Activated CD8-positive, alpha-beta T cell treated with anti-CD3 and anti-CD28 coated beads for 36 hours (primary cell): Measurements from ENCODE around the gene FEZF2. TPM values are rescaled to one million over a fixed set of nuclear protein-coding genes. Genes with fewer than 3 reads are reported as not detected.

ENCODE experiments used
- ATAC-seq: fragments of 200-7000 bp; cut with Tn5 transposase; one replicate; pipeline ENCODE4 v1.10.0; 2021; ENCODE audit warnings: mild to moderate bottlenecking, moderate library complexity
- CTCF ChIA-PET: fragments of 350-600 bp; sonication (Branson Sonifier 250); formaldehyde crosslinking; loops from one replicate; lab custom pipeline; 2021; ENCODE audit warnings: antibody characterized with exemption; lab: Charles Lee
- POLR2A ChIA-PET: fragments of 350-600 bp; sonication (Branson Sonifier 250); formaldehyde crosslinking; loops from one replicate; lab custom pipeline; 2021; ENCODE audit warnings: antibody characterized with exemption; lab: Charles Lee
- DNase-seq: peaks from one replicate; pipeline ENCODE4 v3.0.0-alpha.2; 2020
- H3K27ac Mint-ChIP-seq: one replicate; pipeline ENCODE4 v1.8.0; 2021; ENCODE audit warnings: mild to moderate bottlenecking, mixed read lengths
- H3K27me3 Mint-ChIP-seq: one replicate; pipeline ENCODE4 v1.8.0; 2021; ENCODE audit warnings: mixed read lengths
- H3K36me3 Mint-ChIP-seq: one replicate; pipeline ENCODE4 v1.8.0; 2021; ENCODE audit warnings: low read depth, mixed read lengths
- H3K4me1 Mint-ChIP-seq: one replicate; pipeline ENCODE4 v1.8.0; 2021; ENCODE audit warnings: low read depth, mixed read lengths
- H3K4me3 Mint-ChIP-seq: one replicate; pipeline ENCODE4 v1.8.0; 2021; ENCODE audit warnings: mild to moderate bottlenecking, moderate library complexity, mixed read lengths
- H3K9me3 Mint-ChIP-seq: one replicate; pipeline ENCODE4 v1.8.0; 2021; ENCODE audit warnings: mixed read lengths
- CTCF ChIP-seq: fragments of 200-600 bp; IDR thresholded peaks from one replicate; pipeline ENCODE4 v1.8.0; 2022; ENCODE audit warnings: antibody characterized with exemption, mild to moderate bottlenecking
- intact Hi-C: fragments of 100-400 bp; cut with micrococcal nuclease; formaldehyde crosslinking; loops from one replicate; pipeline ENCODE4 v1.10.0; 2022
- total RNA-seq, 2 experiments: library from RNA; stranded (reverse); gene quantifications; one replicate each; pipeline ENCODE4 v1.2.3, GENCODE V29; 2021

FEZF2 gene
- total RNA-seq, 2 experiments from 2014 or later = not detected

GRCh38 chr3:62329971-62330370 lies 43.4 kb downstream of the FEZF2 start:
- Mint-ChIP-seq H3K4me1 (no peaks in the 10 kb centered on the region), H3K27ac (no peak overlapping the region), H3K9me3 (no peaks in the 10 kb centered on the region), H3K36me3 (no peaks in the 10 kb centered on the region), H3K4me3 (no peak overlapping the region), H3K27me3 (peaks cover 8% of the 10 kb centered on the region)
- POLR2A ChIA-PET = interaction anchor here (1.0 kb wide), 1 partner anchor 11 kb away, joined by 3 read pairs; no protein-coding TSS in a partner anchor
- no peak for TF ChIP-seq CTCF
- DNase-seq (no peak), ATAC-seq (no peak)
- CTCF ChIA-PET = interaction anchor here (3.5 kb wide), 1 partner anchor 129 kb away, joined by 10 read pairs; no protein-coding TSS in a partner anchor
- intact Hi-C loops = loop anchor here (5.0 kb wide), 1 partner anchor 232 kb away; no protein-coding TSS in a partner anchor

- peaks cover 10% of the 10 kb centered on the region for H3K27me3 Mint-ChIP-seq
- ChIA-PET POLR2A (no interaction called here), CTCF (no interaction called here)
- H3K36me3 Mint-ChIP-seq = peaks cover 2% of the 10 kb centered on the region
- no peaks in the 10 kb centered on the region for H3K4me1 Mint-ChIP-seq
- no peaks in the 10 kb centered on the region for H3K9me3 Mint-ChIP-seq
- TF ChIP-seq CTCF = no peak
- DNase-seq = no peak
- no peak overlapping the region for H3K4me3 Mint-ChIP-seq
- intact Hi-C loops = no loop called here
- no peak overlapping the region for H3K27ac Mint-ChIP-seq
- ATAC-seq = no peak
Measured at GRCh38 chr3:62325896-62326295, 47.5 kb downstream of the FEZF2 start.

GRCh38 chr3:62323241-62323640 lies 50.1 kb downstream of the FEZF2 start:
- Mint-ChIP-seq H3K4me3 (no peak overlapping the region), H3K36me3 (peaks cover 11% of the 10 kb centered on the region), H3K27me3 (peaks cover 26% of the 10 kb centered on the region), H3K27ac (no peak overlapping the region), H3K9me3 (peaks cover 10% of the 10 kb centered on the region), H3K4me1 (peaks cover 10% of the 10 kb centered on the region)
- TF ChIP-seq CTCF = no peak
- ATAC-seq (no peak), DNase-seq (no peak)
- intact Hi-C loops = no loop called here
- CTCF ChIA-PET = no interaction called here
- POLR2A ChIA-PET = no interaction called here
